GM12892 (cell line): ENCODE results near the gene SOX6.

Experiments
- POLR2A ChIP-seq: IDR thresholded peaks from 2 replicates; pipeline ENCODE4 v1.6.1; 2011; ENCODE audit warnings: low read depth, low read length, control low read depth
- POLR2AphosphoS5 ChIP-seq: IDR thresholded peaks from 2 replicates; pipeline ENCODE4 v1.6.1; 2011; ENCODE audit warnings: low read depth, low read length, control low read depth

GRCh38 chr11:16402654-16403447, 46.5 kb upstream of the SOX6 start:
- no peak for TF ChIP-seq POLR2A
- TF ChIP-seq POLR2AphosphoS5 = no peak
